GM19043 (cell line): ENCODE data around the gene ZBTB20.

ENCODE experiments used
- ATAC-seq: cut with Tn5 transposase; IDR thresholded peaks from one replicate; pipeline ENCODE4 v1.9.1; 2021; ENCODE audit warnings: low read depth; ENCODE audit not compliant: unreplicated experiment

The ZBTB20 gene

DNA sequence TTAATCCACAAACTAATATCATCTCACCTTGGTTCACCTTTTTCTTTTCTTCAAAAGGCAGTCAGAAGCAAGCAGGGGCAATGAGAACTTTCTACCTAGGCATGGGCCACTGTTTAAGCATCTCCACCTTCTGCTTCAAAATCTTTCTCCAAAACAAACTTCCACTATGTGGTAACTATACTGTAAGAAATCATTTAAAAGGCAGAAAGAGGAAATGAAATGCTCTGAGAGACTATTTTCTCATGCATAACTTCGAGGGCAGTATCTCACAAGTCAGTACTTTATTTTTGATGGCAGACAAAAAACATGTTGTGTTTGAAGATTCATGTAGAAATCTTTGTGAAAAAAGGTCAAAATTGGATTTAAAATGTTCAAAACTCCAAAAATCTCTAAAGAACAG lies 419.7 kb downstream of the ZBTB20 start:
- ATAC-seq = peak; percentile 70

DNA sequence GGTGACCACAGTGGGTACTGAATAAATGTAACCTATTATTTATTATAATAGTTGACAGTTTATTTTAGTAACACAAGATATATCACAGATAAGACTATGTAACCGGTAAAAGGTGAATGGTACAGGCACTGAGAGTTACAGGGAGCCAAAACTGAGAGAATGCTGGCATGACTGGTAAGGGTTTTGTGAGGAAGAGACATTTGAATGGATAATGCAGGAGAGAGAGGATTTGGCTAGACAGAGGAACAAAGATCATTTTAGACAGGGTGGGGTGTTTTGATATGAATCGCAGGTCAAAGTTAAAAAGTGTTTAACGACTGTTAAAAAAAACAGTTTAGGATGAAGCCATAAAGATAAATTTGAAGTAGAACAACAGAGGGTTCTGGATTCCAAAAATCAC lies 421.1 kb downstream of the ZBTB20 start:
- ATAC-seq = no peak

DNA sequence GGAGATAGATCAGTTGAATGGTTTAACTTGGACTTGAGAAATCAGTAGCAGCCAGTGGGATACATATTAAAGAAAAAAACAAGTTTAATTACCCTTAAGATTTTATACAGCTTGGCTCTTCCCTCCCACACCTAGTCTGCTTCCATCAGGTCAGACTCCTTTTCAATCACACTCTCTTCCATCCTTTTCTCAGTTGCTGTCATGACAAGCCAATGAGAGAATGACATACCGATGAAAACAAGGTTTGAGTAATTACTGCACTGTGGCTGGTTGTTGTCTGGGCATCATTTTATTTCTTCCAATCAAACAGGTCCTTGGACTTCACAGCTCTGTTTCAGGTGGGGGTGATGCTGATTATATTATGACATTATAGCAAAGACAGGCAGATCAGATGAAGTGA lies 424.6 kb downstream of the ZBTB20 start:
- ATAC-seq = no peak

- ATAC-seq = peak; percentile 60
Observed at GRCh38 chr3:114721864-114722263, 425.2 kb downstream of the ZBTB20 start.

DNA sequence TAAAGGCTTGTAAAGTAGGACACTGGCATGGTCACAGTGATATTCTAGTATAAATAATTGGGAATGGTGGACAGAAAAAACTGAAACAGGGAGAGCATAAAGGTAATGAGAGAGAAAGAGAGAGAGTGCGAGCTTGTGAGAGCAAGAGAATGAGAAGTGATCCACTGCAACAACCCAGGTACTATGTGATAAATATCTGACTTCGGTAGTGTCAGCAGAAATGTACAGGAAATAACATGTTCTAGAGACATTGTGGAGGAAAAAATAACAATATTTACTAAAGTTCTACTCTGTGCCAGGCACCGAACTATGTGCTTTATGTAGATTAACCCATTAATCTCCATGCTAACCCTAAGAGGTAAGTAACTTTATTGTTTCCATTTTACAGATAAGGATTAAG lies 425.9 kb downstream of the ZBTB20 start:
- no peak for ATAC-seq

GRCh38 chr3:114718898-114719210 lies 428.2 kb downstream of the ZBTB20 start:
- ATAC-seq = no peak

DNA sequence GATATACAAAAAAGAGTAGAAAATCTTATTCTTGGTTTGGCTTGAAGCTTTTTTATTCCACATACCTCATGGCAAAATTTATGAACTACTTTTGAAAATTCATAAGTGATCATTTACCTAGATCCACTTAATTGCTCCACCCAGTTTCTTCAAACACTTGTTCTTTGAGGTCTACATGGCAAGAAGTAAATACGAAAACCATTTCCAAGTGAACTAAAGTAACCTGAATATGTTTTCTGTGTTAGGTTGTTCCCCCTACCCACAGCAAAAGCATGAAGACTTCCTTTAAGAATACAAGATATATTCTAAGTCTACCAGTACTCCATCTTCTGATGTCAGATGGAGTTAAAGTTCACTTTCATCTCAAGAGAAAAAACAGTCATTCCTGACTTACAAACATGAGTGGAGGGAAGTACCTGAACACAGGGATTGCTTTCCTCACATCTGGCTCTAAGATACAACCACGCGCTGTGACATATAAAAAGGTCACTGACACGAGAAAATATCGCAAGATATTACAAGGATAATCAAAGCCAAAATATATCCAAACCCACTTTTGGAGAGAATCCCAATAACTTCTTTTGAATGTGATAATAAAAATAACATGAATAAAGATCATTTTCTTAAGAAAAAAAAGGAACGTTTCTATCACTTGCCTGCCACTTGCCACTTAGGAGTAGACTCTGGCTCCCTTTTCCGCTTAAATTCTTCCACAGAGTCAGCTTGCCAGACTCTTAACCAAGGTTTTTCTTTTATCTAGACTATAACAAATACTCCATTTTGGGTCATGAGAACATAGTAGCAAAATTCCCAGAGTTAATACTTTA lies 428.8 kb downstream of the ZBTB20 start:
- ATAC-seq = no peak

GRCh38 chr3:114716916-114717315 lies 430.2 kb downstream of the ZBTB20 start:
- ATAC-seq = no peak

DNA sequence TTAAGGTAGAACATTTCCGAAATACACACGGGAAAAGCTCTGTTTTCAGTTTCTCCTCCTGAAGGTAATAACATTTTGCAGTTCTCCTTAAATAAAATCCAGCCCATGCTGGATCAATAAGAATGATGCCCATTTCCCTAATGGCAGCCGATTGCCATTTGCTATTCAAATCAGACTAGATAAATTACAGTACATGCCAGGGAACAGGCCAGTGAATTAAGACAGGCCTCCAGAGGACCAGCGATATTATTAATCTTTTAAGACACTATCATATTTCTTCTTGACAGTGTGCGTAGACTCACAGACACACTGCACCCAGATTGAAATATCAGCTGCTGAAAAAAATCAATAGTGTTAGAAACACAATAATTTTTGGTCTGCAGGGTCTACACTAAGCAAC lies 431.0 kb downstream of the ZBTB20 start:
- ATAC-seq = no peak

GRCh38 chr3:114714957-114715460 lies 432.1 kb downstream of the ZBTB20 start:
- ATAC-seq = no peak

DNA sequence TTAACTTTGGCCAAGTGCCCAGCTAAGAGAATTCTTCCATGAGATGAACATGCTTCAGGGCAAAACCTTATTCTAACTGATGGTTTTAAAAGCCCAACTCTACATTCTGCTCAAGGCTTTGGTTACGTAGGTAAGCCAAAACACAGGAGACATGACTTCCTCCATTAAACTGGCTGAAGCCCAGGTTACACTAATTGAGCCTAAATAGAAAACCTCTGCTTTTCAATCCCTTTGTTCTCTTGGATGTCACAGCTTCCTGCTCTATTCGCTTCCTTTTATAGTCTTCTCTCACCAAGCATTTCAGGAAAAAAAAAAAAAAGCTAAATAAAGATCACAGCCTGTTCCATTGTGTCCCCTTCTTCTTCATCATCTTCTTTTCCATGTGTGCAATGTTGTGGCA lies 432.9 kb downstream of the ZBTB20 start:
- ATAC-seq = no peak

DNA sequence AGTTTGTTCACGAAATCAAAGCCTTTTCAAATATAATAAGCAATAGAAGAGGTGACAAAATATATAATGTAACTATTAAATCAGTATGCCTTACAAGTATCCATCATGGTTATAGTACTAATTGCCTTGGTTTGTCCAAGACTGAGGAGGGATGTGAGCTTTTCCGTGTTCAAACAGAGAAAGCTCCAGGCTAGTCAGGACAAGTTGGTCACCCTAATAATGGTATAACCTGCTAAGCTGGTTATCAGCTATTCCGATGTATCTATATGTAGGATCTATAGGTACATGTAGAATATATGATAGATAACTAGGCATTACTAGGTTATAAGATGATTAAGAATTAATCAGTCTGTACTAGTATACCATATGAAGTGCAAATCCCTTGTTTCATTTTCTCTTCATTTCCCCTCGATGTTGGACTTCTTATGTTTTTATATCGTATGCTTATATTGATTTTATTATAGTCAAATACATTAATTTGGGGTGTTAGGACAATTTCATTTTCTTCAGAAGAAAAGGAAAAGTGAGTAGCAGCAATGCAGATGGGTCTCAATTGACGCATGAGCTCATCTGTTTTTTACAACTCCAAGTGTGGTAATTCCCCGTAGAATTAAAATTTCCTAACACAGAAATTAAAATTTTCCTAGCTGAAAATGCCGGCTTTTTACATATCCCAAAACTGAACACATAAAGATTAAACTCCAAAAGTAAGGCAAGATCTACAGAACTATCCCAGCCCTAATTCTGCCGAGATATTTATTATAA lies 434.2 kb downstream of the ZBTB20 start:
- no peak for ATAC-seq

DNA sequence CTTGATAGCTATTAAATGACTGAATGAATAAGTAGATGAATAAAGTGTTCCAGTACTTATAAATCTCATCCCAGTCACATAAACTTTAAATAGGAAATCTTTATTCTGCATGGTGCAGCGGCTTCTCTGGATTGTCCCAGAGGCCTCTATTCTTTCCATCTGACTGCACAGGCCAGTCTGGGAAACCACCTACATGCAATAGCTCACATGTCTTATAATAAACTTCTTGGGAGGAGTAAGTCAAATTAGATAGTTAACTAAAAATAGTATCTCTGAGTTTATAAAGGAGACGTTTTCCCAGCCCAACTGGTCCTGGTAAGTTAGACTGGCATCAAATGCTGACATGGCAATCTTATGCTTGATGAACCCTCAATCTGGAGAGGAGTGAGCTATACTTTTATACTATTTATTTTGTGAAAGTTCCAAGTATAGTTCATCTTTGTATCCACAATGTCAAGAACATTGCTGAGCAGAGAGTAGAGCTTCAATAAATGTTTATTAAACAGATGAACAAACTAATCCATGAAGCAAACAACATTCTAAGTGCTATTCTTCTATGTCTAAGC lies 435.7 kb downstream of the ZBTB20 start:
- ATAC-seq = no peak

GRCh38 chr3:114709102-114709501 lies 438.0 kb downstream of the ZBTB20 start:
- ATAC-seq = no peak

GRCh38 chr3:114707252-114707860 lies 439.7 kb downstream of the ZBTB20 start:
- no peak for ATAC-seq

- no peak for ATAC-seq
Observed at GRCh38 chr3:114706591-114707232, 440.4 kb downstream of the ZBTB20 start.

GRCh38 chr3:114700637-114701234 lies 446.4 kb downstream of the ZBTB20 start:
- no peak for ATAC-seq

- ATAC-seq = no peak
Observed at GRCh38 chr3:114698146-114699105, 448.7 kb downstream of the ZBTB20 start.

DNA sequence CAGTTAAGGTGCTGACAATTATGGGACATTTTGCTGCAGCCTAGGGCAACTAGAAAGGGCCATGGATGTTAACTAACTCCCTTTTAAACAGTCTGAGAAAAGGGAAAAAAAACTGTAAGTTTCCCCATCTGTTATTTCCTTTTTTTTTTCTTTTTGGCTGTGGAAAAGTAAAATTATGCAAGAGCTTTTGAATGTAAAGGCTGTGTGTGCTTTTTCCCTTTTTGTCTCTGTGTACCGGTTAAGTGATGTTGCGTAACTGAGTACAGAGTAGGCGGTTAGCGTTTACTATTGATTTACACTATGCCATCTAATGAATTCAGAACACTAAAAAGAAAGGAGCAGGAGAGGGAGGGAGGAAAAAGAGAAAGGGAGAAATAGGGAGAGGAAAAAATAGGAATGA lies 449.7 kb downstream of the ZBTB20 start:
- no peak for ATAC-seq
